NCI-H526 (cell line): ENCODE measurements around the gene PCDHB10.

Source experiments
- DNase-seq, 2 experiments: peaks; one replicate each; lab custom pipeline; 2025; lab: John Stamatoyannopoulos, UW

Gene PCDHB10

DNA sequence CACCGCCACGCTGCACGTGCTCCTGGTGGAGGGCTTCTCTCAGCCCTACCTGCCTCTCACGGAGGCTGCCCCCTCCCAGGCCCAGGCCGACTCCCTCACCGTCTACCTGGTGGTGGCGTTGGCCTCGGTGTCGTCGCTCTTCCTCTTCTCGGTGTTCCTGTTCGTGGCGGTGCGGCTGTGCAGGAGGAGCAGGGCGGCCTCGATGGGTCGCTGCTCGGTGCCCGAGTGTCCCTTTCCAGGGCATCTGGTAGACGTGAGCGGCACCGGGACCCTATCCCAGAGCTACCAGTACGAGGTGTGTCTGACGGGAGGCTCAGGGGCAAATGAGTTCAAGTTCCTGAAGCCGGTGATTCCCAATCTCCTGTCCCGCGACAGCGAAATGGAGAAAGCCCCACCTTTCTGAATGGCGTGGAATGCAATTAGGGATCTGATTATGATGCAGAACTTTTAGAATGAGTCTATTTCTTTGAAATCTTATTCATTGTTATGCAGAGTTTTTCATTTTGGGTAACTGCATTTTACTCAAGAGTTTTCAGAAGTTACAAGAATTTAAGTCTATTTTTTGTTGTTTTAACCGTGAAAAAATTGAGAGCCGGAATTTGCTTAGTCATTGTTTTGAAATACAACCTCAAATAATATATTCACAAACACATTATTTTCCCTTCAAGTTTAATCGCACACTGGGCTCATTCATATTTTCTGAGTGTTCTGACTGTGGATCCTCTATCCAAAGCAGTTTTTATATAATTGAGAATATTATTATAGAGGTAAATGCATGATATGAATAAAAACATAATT is 44.6 kb downstream of the PCDHB10 start:
- DNase-seq: no peak

DNA sequence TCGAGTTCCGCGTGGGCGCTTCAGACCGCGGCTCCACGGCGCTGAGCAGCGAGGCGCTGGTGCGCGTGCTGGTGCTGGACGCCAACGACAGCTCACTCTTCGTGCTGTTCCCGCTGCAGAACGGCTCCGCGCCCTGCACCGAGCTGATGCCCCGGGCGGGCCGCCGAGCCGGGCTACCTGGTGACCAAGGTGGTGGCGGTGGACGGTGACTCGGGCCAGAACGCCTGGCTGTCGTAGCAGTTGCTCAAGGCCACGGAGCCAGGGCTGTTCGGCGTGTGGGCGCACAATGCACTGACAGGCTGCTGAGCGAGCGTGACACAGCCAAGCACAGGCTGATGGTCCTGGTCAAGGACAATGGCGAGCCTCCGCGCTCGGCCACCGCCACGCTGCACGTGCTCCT is 49.3 kb downstream of the PCDHB10 start:
- DNase-seq: no peak
